NCI-H774 (cell line): ENCODE results near the gene PCDHA11.
"Not testable (repeated sequence)": the region's sequence is repeated elsewhere in the genome, so short reads cannot be mapped to it uniquely, and the experiment has no call there.

ENCODE experiments used
- DNase-seq: peaks from one replicate; lab custom pipeline; 2025; lab: John Stamatoyannopoulos, UW

The PCDHA11 gene

GRCh38 chr5:140868721-140869554 lies at the start of gene PCDHA11:
PCDHA11 (plus strand) TSS chr5:140868957; CDS start chr5:140869104, 147 bp downstream.
- DNase-seq: no peak

GRCh38 chr5:140821375-140822280 lies 47.1 kb upstream of the PCDHA11 start, which contains the start of gene PCDHA5:
PCDHA5 (plus strand) TSS chr5:140821613.
- DNase-seq: no peak

GRCh38 chr5:140822281-140822629 lies 46.5 kb upstream of the PCDHA11 start:
- DNase-seq: no peak

GRCh38 chr5:140822969-140823368 lies 45.8 kb upstream of the PCDHA11 start:
- DNase-seq: not testable (repeated sequence)

- no peak for DNase-seq
Measured at GRCh38 chr5:140823475-140823874, 45.3 kb upstream of the PCDHA11 start.

- no peak for DNase-seq
Measured at GRCh38 chr5:140827704-140828361, 40.9 kb upstream of the PCDHA11 start, which contains the start of gene PCDHA6. PCDHA6 (plus strand) TSS chr5:140827960; CDS start chr5:140828092, 132 bp downstream.

- DNase-seq: no peak
Measured at GRCh38 chr5:140828362-140828737, 40.4 kb upstream of the PCDHA11 start.

GRCh38 chr5:140829511-140830501 lies 39.0 kb upstream of the PCDHA11 start:
- DNase-seq: not testable (repeated sequence)

GRCh38 chr5:140833993-140834392 lies 34.8 kb upstream of the PCDHA11 start, which contains the start of gene PCDHA7:
PCDHA7 (plus strand) TSS chr5:140834269; CDS start chr5:140834384, 115 bp downstream.
- DNase-seq: no peak

GRCh38 chr5:140834439-140835008 lies 34.2 kb upstream of the PCDHA11 start:
- DNase-seq: not testable (repeated sequence)

- no peak for DNase-seq
Measured at GRCh38 chr5:140835622-140836510, 32.9 kb upstream of the PCDHA11 start.

GRCh38 chr5:140840978-140841962 lies 27.5 kb upstream of the PCDHA11 start, which contains the start of gene PCDHA8:
PCDHA8 (plus strand) TSS chr5:140841187; CDS start chr5:140841322, 135 bp downstream.
- DNase-seq: no peak

GRCh38 chr5:140842798-140843733 lies 25.7 kb upstream of the PCDHA11 start:
- DNase-seq: no peak

GRCh38 chr5:140848139-140849102 lies 20.3 kb upstream of the PCDHA11 start, which contains the start of gene PCDHA9:
PCDHA9 (plus strand) TSS chr5:140848382; CDS start chr5:140848496, 114 bp downstream.
- DNase-seq: not testable (repeated sequence)

GRCh38 chr5:140849831-140850634 lies 18.7 kb upstream of the PCDHA11 start:
- not testable (repeated sequence) for DNase-seq
